ENCODE data around the gene SLC26A1.

DNA sequence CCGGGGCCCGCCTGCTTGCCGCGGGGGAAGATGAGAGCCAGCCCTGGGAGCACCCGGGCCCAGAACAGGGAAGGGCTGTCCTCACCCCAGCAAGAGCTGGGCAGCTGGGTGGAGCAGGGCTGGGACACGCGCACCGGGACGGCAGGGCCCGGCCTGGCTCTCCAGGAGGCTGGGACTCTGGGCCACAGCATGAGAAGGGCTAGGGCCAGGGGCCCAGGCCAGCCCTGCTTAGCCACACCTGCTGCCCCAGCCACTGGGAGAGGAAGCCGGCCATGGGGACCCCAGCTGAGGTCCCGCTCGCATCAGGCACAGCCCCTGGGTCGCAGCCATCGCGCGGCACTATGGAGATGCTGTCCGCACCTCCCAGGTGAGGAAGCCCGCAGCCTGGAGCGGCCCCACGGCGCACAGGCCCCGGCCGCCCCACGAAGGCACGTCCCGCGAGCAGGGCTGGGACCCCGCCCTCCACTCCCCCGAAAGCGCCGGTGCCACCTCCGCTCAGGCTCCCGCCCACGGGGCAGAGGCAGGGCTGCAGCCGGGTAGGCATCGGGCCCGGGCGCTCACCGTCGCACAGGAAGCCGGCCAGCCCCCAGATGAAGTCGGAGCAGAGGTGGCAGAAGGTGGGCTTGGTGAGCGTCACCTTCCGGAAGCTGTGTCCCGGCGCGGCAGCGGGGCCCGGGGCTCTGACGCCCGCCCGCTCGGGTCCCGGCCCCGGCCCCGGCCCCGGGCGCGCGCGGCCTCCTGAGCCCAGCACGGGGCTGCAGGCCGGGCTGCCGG, 20.4 kb downstream of the SLC26A1 start:
- TF ChIP-seq, protein P1, sequence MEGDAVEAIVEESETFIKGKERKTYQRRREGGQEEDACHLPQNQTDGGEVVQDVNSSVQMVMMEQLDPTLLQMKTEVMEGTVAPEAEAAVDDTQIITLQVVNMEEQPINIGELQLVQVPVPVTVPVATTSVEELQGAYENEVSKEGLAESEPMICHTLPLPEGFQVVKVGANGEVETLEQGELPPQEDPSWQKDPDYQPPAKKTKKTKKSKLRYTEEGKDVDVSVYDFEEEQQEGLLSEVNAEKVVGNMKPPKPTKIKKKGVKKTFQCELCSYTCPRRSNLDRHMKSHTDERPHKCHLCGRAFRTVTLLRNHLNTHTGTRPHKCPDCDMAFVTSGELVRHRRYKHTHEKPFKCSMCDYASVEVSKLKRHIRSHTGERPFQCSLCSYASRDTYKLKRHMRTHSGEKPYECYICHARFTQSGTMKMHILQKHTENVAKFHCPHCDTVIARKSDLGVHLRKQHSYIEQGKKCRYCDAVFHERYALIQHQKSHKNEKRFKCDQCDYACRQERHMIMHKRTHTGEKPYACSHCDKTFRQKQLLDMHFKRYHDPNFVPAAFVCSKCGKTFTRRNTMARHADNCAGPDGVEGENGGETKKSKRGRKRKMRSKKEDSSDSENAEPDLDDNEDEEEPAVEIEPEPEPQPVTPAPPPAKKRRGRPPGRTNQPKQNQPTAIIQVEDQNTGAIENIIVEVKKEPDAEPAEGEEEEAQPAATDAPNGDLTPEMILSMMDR (conservative IDR thresholded peaks at IDR 0.05): no peak
- TF ChIP-seq EZH2 (IDR thresholded peaks at IDR 0.05; ENCODE audit: low read depth): no peak
